ENCODE data around the gene TAF1C. TPM values are rescaled to one million over a fixed set of nuclear protein-coding genes. Genes with fewer than 3 reads are reported as not detected.

The TAF1C gene
- total and polyA plus RNA-seq, 11 donors: 16.3 to 34.4 (median 22.3) TPM

- ATAC-seq: no peak
- 75 to 88% (median 81%) methylated on average over 7 of the region's 7 CpGs for WGBS, 4 donors
Observed at GRCh38 chr16:84193480-84193879, 6.6 kb upstream of the TAF1C start.

GRCh38 chr16:84191466-84191865 lies 4.6 kb upstream of the TAF1C start:
- H3K27ac ChIP-seq: no peak overlapping the region
- 93 to 97% (median 94%) methylated on average over 3 to 16 of the region's 16 CpGs for WGBS, 4 donors
- ATAC-seq: no peak
- no peak for TF ChIP-seq CTCF (IDR thresholded peaks at IDR 0.05)
- no peak for TF ChIP-seq POLR2A (IDR thresholded peaks at IDR 0.05)
- H3K36me3 ChIP-seq: no peaks in the 10 kb centered on the region
- H3K4me1 ChIP-seq: peaks cover 0 to 9% (median 0%) of the 10 kb centered on the region in 12 donors
- no peak overlapping the region for H3K4me3 ChIP-seq
- peaks cover 0 to 10% (median 0%) of the 10 kb centered on the region in 9 donors for H3K27me3 ChIP-seq
- no peak for DNase-seq
- H3K9me3 ChIP-seq: no peaks in the 10 kb centered on the region
- intact Hi-C loops (cut with DNase I): loop anchor here in 1 of 10 donors (10.0 kb wide), 1 partner anchor 293 kb away; no protein-coding TSS in a partner anchor

More at GRCh38 chr16:84193480-84193879, 6.6 kb upstream of the TAF1C start:
- no peaks in the 10 kb centered on the region for H3K36me3 ChIP-seq
- no peak overlapping the region for H3K27ac ChIP-seq
- H3K27me3 ChIP-seq: peaks cover 0 to 10% (median 0%) of the 10 kb centered on the region in 9 donors
- no peak for DNase-seq
- TF ChIP-seq POLR2A (IDR thresholded peaks at IDR 0.05) (no peak), CTCF (IDR thresholded peaks at IDR 0.05) (no peak)
- intact Hi-C loops (cut with DNase I): loop anchor here in 1 of 10 donors (10.0 kb wide), 1 partner anchor 291 kb away; no protein-coding TSS in a partner anchor
- H3K9me3 ChIP-seq: no peaks in the 10 kb centered on the region
- no peak overlapping the region for H3K4me3 ChIP-seq
- H3K4me1 ChIP-seq: peaks cover 0 to 9% (median 0%) of the 10 kb centered on the region in 12 donors

DNA sequence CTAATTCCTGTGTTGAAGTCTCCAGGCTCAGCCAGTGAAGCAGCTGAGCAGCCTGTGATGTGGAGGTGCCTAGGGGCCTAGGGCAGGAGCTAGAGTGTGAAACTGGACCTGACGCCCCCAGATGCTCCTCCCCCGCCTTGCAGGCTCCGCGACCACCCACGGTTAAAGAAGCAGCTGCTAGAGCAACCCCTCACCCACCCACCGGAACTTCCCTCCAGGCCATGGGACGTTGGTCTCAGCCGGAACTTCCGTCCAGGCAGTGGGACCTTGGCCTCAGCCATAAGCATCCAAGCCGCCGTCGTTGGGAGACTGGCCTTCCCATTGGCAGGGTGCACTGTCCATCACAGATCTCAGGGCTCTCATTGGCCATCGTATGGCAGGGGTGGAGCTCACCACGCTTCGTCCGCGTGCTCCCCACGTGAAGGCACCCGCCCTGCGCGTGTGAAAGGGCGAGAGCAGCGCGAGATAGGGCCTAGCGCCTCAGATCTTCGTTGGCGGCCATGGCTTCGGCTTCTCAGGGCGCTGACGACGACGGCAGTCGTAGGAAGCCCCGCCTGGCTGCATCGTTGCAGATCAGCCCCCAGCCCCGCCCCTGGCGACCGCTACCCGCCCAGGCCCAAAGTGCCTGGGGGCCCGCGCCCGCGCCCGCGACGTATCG lies 4.0 kb upstream of the TAF1C start, which contains the start of gene ADAD2:
ADAD2 (plus strand) TSS at position 427 of the 658 bp plus-strand sequence; CDS start at position 501, 74 bp downstream.
- 89 to 94% (median 91%) methylated on average over 41 to 47 of the region's 47 CpGs for WGBS, 4 donors
- ATAC-seq (no peak), DNase-seq (no peak)
- intact Hi-C loops (cut with DNase I): loop anchor here in 1 of 10 donors (10.0 kb wide), 1 partner anchor 294 kb away; no protein-coding TSS in a partner anchor
- Histone ChIP-seq H3K9me3 (no peaks in the 10 kb centered on the region), H3K36me3 (no peaks in the 10 kb centered on the region), H3K4me3 (no peak within 1 kb of the TSS), H3K27me3 (peaks cover 0 to 9% (median 0%) of the 10 kb centered on the region in 9 donors), H3K27ac (no peak within 1 kb of the TSS), H3K4me1 (peaks cover 0 to 13% (median 3%) of the 10 kb centered on the region in 12 donors)
- TF ChIP-seq POLR2A (IDR thresholded peaks at IDR 0.05) (no peak), CTCF (IDR thresholded peaks at IDR 0.05) (no peak)

DNA sequence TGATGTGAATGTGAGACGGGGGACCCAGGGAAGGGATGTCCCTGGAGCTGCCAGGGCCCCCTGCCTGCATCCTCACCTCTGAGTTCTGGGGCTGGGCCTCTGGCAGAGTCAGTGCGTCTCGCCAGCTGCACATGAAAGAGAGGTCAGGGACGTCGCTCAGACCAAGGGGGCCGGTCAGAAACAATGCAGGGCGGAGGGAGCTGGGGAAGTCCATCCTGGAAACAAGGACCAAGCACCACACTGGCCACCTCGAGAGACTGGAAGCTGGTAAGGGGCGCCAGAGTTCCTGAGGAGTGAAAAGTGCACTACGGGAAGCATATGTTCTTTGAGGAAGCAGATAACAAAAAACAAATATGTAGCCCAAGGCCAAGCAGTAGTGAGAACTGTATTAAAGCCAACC lies 2.1 kb downstream of the TAF1C start:
- no peak for TF ChIP-seq CTCF (IDR thresholded peaks at IDR 0.05)
- TF ChIP-seq POLR2A (IDR thresholded peaks at IDR 0.05): no peak
- H3K9me3 ChIP-seq: no peaks in the 10 kb centered on the region
- peaks cover 0 to 49% (median 39%) of the 10 kb centered on the region in 9 donors for H3K36me3 ChIP-seq
- no peaks in the 10 kb centered on the region for H3K27me3 ChIP-seq
- H3K4me1 ChIP-seq: peaks cover 0 to 65% (median 22%) of the 10 kb centered on the region in 12 donors
- intact Hi-C loops (cut with DNase I): loop anchor here in 8 of 10 donors (5.0 to 10.0 kb wide), 11 partner anchors 37 to 360 kb away; partner anchors contain the start of genes DNAAF1 (in 3 of the 8), HSDL1 (in 3 of the 8), MBTPS1 (in 1 of the 8) and OSGIN1 (in 1 of the 8)
- peak overlapping the region in 10 of 12 donors; percentile 18 to 90 (median 86) for H3K27ac ChIP-seq
- peak overlapping the region in 5 of 12 donors; percentile 78 to 100 (median 87) for H3K4me3 ChIP-seq
- ATAC-seq: peak; percentile 46 to 76 (median 53)
- 64 to 83% (median 74%) methylated on average over 10 of the region's 10 CpGs for WGBS, 4 donors
- peak in 2 of 5 donors; percentile 78 to 81 for DNase-seq

All from heart left ventricle (tissue), 16 donors.